Activated CD4-positive, alpha-beta T cell treated with anti-CD3 and anti-CD28 coated beads, Interleukin-2, amount 50 U/mL, for 24 hours (primary cell): Measurements from ENCODE around the gene LRRC61.
"Not testable (repeated sequence)": the region's sequence is repeated elsewhere in the genome, so short reads cannot be mapped to it uniquely, and the experiment has no call there.

Experiments
- DNase-seq, 2 donors: peaks; one replicate each; pipeline ENCODE4 v3.0.0-alpha.2; 2020; ENCODE audit warnings: low read depth in 1 of 2, low spot score in 1 of 2

LRRC61 gene

GRCh38 chr7:150307129-150307528, 16.0 kb upstream of the LRRC61 start:
- DNase-seq: no peak

- DNase-seq: no peak
Observed at GRCh38 chr7:150307904-150308303, 15.3 kb upstream of the LRRC61 start.

- no peak for DNase-seq
Observed at GRCh38 chr7:150308575-150308974, 14.6 kb upstream of the LRRC61 start.

- DNase-seq: no peak
Observed at GRCh38 chr7:150311146-150311545, 12.0 kb upstream of the LRRC61 start.

GRCh38 chr7:150311711-150312110, 11.4 kb upstream of the LRRC61 start:
- no peak for DNase-seq

GRCh38 chr7:150312649-150313366, 10.3 kb upstream of the LRRC61 start:
- not testable (repeated sequence) for DNase-seq

- no peak for DNase-seq
Observed at GRCh38 chr7:150313367-150313809, 9.8 kb upstream of the LRRC61 start.

GRCh38 chr7:150313870-150314269, 9.3 kb upstream of the LRRC61 start:
- no peak for DNase-seq

- DNase-seq: no peak
Observed at GRCh38 chr7:150314639-150315239, 8.4 kb upstream of the LRRC61 start.

- DNase-seq: not testable (repeated sequence)
Observed at GRCh38 chr7:150316987-150317386, 6.2 kb upstream of the LRRC61 start.

- no peak for DNase-seq
Observed at GRCh38 chr7:150317748-150318444, 5.3 kb upstream of the LRRC61 start.

GRCh38 chr7:150321788-150322113, 1.4 kb upstream of the LRRC61 start:
- DNase-seq: no peak

- DNase-seq: peak; percentile 21 to 49
Observed at GRCh38 chr7:150322114-150322832, 882 bp upstream of the LRRC61 start.

GRCh38 chr7:150323682-150324372, 672 bp downstream of the LRRC61 start:
- peak in 1 of 2 donors; percentile 11 for DNase-seq

- DNase-seq: no peak
Observed at GRCh38 chr7:150324373-150324961, 1.3 kb downstream of the LRRC61 start.

- no peak for DNase-seq
Observed at GRCh38 chr7:150325110-150325611, 2.0 kb downstream of the LRRC61 start.

- DNase-seq: no peak
Observed at GRCh38 chr7:150325901-150326300, 2.7 kb downstream of the LRRC61 start.

GRCh38 chr7:150326657-150327268, 3.6 kb downstream of the LRRC61 start:
- no peak for DNase-seq

GRCh38 chr7:150327308-150327707, 4.2 kb downstream of the LRRC61 start:
- DNase-seq: no peak
